DOHH2 (cell line): ENCODE data around the gene ACTN3.
A peak's percentile ranks its signal among the peaks of the same experiment; 100 is the strongest.

Experiments
- H3F3A ChIP-seq: fragments of 200-600 bp; sonication (generic), shearing (Covaris generic); 2 replicates; pipeline ENCODE4 v1.6.0; 2016; ENCODE audit warnings: antibody characterized with exemption, mild to moderate bottlenecking; ENCODE audit not compliant: control insufficient read depth, insufficient read depth
- H3K27ac ChIP-seq: fragments of 200-600 bp; sonication (generic); 2 replicates; pipeline ENCODE4 v1.5.1; 2014; ENCODE audit warnings: low read depth, mild to moderate bottlenecking, low read length, moderate library complexity
- H3K27me3 ChIP-seq: fragments of 200-600 bp; sonication (generic); 2 replicates; pipeline ENCODE4 v1.6.1; 2014; ENCODE audit warnings: mild to moderate bottlenecking, low read length, mixed read lengths; ENCODE audit not compliant: control insufficient read depth
- H3K36me3 ChIP-seq: fragments of 200-600 bp; sonication (generic); 2 replicates; pipeline ENCODE4 v1.6.1; 2014; ENCODE audit warnings: mild to moderate bottlenecking, low read length, moderate library complexity, mixed read lengths; ENCODE audit not compliant: control insufficient read depth
- H3K4me1 ChIP-seq: fragments of 200-600 bp; sonication (generic); 2 replicates; pipeline ENCODE4 v1.6.1; 2014; ENCODE audit warnings: mild to moderate bottlenecking, low read length, mixed read lengths; ENCODE audit not compliant: control insufficient read depth
- H3K4me2 ChIP-seq: fragments of 200-600 bp; sonication (generic); 2 replicates; pipeline ENCODE4 v1.6.0; 2014; ENCODE audit warnings: mild to moderate bottlenecking, low read length, moderate library complexity
- H3K4me3 ChIP-seq: fragments of 200-600 bp; sonication (generic); 2 replicates; pipeline ENCODE4 v1.5.1; 2014; ENCODE audit warnings: mild to moderate bottlenecking, low read length, mixed read lengths
- H3K79me2 ChIP-seq: fragments of 200-600 bp; sonication (generic); 2 replicates; pipeline ENCODE4 v1.6.1; 2014; ENCODE audit warnings: mild to moderate bottlenecking, low read length, mixed read lengths; ENCODE audit not compliant: control insufficient read depth
- H3K9me2 ChIP-seq: fragments of 200-600 bp; sonication (generic); replicated peaks from 2 replicates; pipeline ENCODE4 v1.6.1; 2014; ENCODE audit warnings: mild to moderate bottlenecking, low read length, mixed read lengths; ENCODE audit not compliant: control insufficient read depth
- H3K9me3 ChIP-seq: fragments of 200-600 bp; sonication (generic); 2 replicates; pipeline ENCODE4 v1.6.1; 2014; ENCODE audit warnings: antibody characterized with exemption, low read length, mixed read lengths; ENCODE audit not compliant: control insufficient read depth, insufficient read depth
- H4K20me1 ChIP-seq: fragments of 200-600 bp; sonication (generic); 2 replicates; pipeline ENCODE4 v1.6.0; 2014; ENCODE audit warnings: low read depth, mild to moderate bottlenecking, antibody characterized with exemption, low read length, moderate library complexity; ENCODE audit not compliant: control insufficient read depth, insufficient read depth
- CTCF ChIP-seq: fragments of 200-600 bp; sonication (generic); IDR thresholded peaks from one replicate; pipeline ENCODE4 v1.5.1; 2014; ENCODE audit warnings: antibody characterized with exemption, mild to moderate bottlenecking, low read depth, low read length; ENCODE audit not compliant: poor library complexity, severe bottlenecking
- EZH2phosphoT487 ChIP-seq: fragments of 200-600 bp; sonication (generic); IDR thresholded peaks from 2 replicates; pipeline ENCODE4 v1.6.1; 2017; ENCODE audit warnings: borderline replicate concordance, mild to moderate bottlenecking, antibody characterized with exemption, low read length, moderate library complexity, mixed read lengths

ACTN3 gene

DNA sequence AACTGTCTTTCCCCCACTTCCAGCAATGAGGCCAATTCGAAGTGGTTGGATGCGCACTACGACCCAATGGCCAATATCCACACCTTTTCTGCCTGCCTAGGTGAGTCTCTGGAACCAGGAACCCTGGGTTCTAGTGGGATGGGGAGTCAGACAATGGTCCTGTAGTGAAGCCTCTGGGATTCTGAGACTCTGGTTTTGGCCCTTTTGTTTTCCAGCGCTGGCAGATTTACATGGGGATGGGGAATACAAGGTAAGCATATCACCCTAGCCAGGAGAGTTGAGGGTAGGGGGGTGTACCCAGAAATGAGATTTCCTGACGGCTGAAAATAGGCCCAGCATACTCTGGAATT is 35.7 kb upstream of the ACTN3 start:
- Histone ChIP-seq H3K36me3 (peaks cover 4% of the 10 kb centered on the region; the same call in 1 of the 2 replicates), H3K4me1 (peaks cover 10% of the 10 kb centered on the region), H3K79me2 (peaks cover 8% of the 10 kb centered on the region), H3K4me2 (peak overlapping the region; percentile 82), H3K27ac (no peak overlapping the region), H3K27me3 (no peaks in the 10 kb centered on the region), H3K4me3 (peak overlapping the region; percentile 85), H3K9me2 (no peaks in the 10 kb centered on the region), H3F3A (no peaks in the 10 kb centered on the region), H4K20me1 (no peaks in the 10 kb centered on the region), H3K9me3 (no peaks in the 10 kb centered on the region)
- no peak for TF ChIP-seq CTCF
- TF ChIP-seq EZH2phosphoT487 = no peak

GRCh38 chr11:66523611-66524010 is 23.1 kb upstream of the ACTN3 start:
- H4K20me1 ChIP-seq = no peaks in the 10 kb centered on the region
- H3K9me2 ChIP-seq = no peaks in the 10 kb centered on the region
- H3K9me3 ChIP-seq = no peaks in the 10 kb centered on the region
- TF ChIP-seq CTCF = no peak
- TF ChIP-seq EZH2phosphoT487 = no peak
- no peak overlapping the region for H3K4me2 ChIP-seq
- no peaks in the 10 kb centered on the region for H3K4me1 ChIP-seq
- peaks cover 4% of the 10 kb centered on the region; the same call in 1 of the 2 replicates for H3K36me3 ChIP-seq
- H3K27me3 ChIP-seq = no peaks in the 10 kb centered on the region
- H3K4me3 ChIP-seq = no peak overlapping the region
- H3F3A ChIP-seq = no peaks in the 10 kb centered on the region
- no peak overlapping the region for H3K27ac ChIP-seq
- no peaks in the 10 kb centered on the region for H3K79me2 ChIP-seq

- H3K27ac ChIP-seq = no peak overlapping the region
- no peak for TF ChIP-seq EZH2phosphoT487
- TF ChIP-seq CTCF = no peak
- H3K79me2 ChIP-seq = no peaks in the 10 kb centered on the region
- no peak overlapping the region for H3K4me3 ChIP-seq
- no peaks in the 10 kb centered on the region for H3K9me3 ChIP-seq
- no peaks in the 10 kb centered on the region for H3K4me1 ChIP-seq
- H3F3A ChIP-seq = no peaks in the 10 kb centered on the region
- H4K20me1 ChIP-seq = no peaks in the 10 kb centered on the region
- peaks cover 4% of the 10 kb centered on the region; the same call in 1 of the 2 replicates for H3K36me3 ChIP-seq
- no peaks in the 10 kb centered on the region for H3K27me3 ChIP-seq
- H3K4me2 ChIP-seq = no peak overlapping the region
- H3K9me2 ChIP-seq = no peaks in the 10 kb centered on the region
Observed at GRCh38 chr11:66524304-66525040, 22.2 kb upstream of the ACTN3 start.
